Naive B cell (primary cell): Measurements from ENCODE around the gene C11orf68. TPM values are rescaled to one million over a fixed set of nuclear protein-coding genes. Genes with fewer than 3 reads are reported as not detected.
"Not testable (repeated sequence)": the region's sequence is repeated elsewhere in the genome, so short reads cannot be mapped to it uniquely, and the experiment has no call there.

Experiments
- ATAC-seq, 2 donors: fragments of 150-1000 bp; cut with Tn5 transposase; 2 replicates each; pipeline ENCODE4 v1.10.0; 2021; ENCODE audit warnings: low read depth in 2 of 2, mild to moderate bottlenecking in 2 of 2, moderate library complexity in 2 of 2
- DNase-seq: peaks from one replicate; pipeline ENCODE4 v3.0.0; 2022
- H3K27ac Mint-ChIP-seq, 6 donors: one replicate each; pipeline ENCODE4 v1.8.0; 2020 to 2022; ENCODE audit warnings: mild to moderate bottlenecking in 6 of 6, mixed read lengths in 6 of 6, moderate library complexity in 5 of 6, inconsistent platforms in 2 of 6
- H3K27me3 Mint-ChIP-seq, 3 donors: one replicate each; pipeline ENCODE4 v1.8.0; 2021 to 2022; ENCODE audit warnings: mixed read lengths in 3 of 3, mild to moderate bottlenecking in 1 of 3
- H3K36me3 Mint-ChIP-seq, 2 donors: one replicate each; pipeline ENCODE4 v1.8.0; 2020 to 2022; ENCODE audit warnings: mixed read lengths in 2 of 2, inconsistent platforms in 1 of 2, mild to moderate bottlenecking in 1 of 2
- H3K4me1 Mint-ChIP-seq, 3 donors: one replicate each; pipeline ENCODE4 v1.8.0; 2020 to 2022; ENCODE audit warnings: mixed read lengths in 3 of 3, inconsistent platforms in 1 of 3, mild to moderate bottlenecking in 1 of 3, moderate library complexity in 1 of 3
- H3K4me3 Mint-ChIP-seq, 8 donors: one replicate each; pipeline ENCODE4 v1.8.0; 2020 to 2022; ENCODE audit warnings: mild to moderate bottlenecking in 8 of 8, mixed read lengths in 8 of 8, moderate library complexity in 8 of 8, inconsistent platforms in 2 of 8
- H3K9me3 Mint-ChIP-seq, 7 donors: one replicate each; pipeline ENCODE4 v1.8.0; 2020 to 2022; ENCODE audit warnings: mixed read lengths in 7 of 7, mild to moderate bottlenecking in 5 of 7, inconsistent platforms in 2 of 7, moderate library complexity in 1 of 7
- polyA plus RNA-seq, 6 donors: library from polyadenylated mRNA; unstranded; fragments of 300-500 nt; fragmentation: Illumina TruSeq; gene quantifications; one replicate each; pipeline ENCODE4 v1.2.3, GENCODE V29; 2021; ENCODE audit warnings: low read depth in 6 of 6

The C11orf68 gene
- polyA plus RNA-seq, 6 donors from 2014 or later, result 48.5 to 79.3 (median 68.4) TPM

GRCh38 chr11:65952052-65952521, 33.2 kb upstream of the C11orf68 start:
- Mint-ChIP-seq H3K4me1 (peaks cover 6 to 10% (median 9%) of the 10 kb centered on the region in 3 donors), H3K36me3 (no peaks in the 10 kb centered on the region), H3K4me3 (peak overlapping the region in 1 of 8 donors; percentile 12), H3K9me3 (no peaks in the 10 kb centered on the region), H3K27me3 (peaks cover 0 to 14% (median 4%) of the 10 kb centered on the region in 3 donors), H3K27ac (peak overlapping the region in 1 of 6 donors; percentile 42)
- DNase-seq (no peak), ATAC-seq (no peak)

- peak overlapping the region in 1 of 8 donors; percentile 12 for H3K4me3 Mint-ChIP-seq
- not testable (repeated sequence) for H3K9me3 Mint-ChIP-seq, H3K27ac Mint-ChIP-seq
Measured at GRCh38 chr11:65951641-65952040, 32.8 kb upstream of the C11orf68 start.

GRCh38 chr11:65950711-65951110, 31.8 kb upstream of the C11orf68 start:
- H3K27me3 Mint-ChIP-seq, result peaks cover 0 to 15% (median 4%) of the 10 kb centered on the region in 3 donors
- not testable (repeated sequence) for ATAC-seq, H3K9me3 Mint-ChIP-seq, H3K27ac Mint-ChIP-seq, DNase-seq, H3K4me3 Mint-ChIP-seq, H3K4me1 Mint-ChIP-seq, H3K36me3 Mint-ChIP-seq

More at GRCh38 chr11:65951641-65952040, 32.8 kb upstream of the C11orf68 start:
- H3K36me3 Mint-ChIP-seq, DNase-seq, ATAC-seq, H3K4me1 Mint-ChIP-seq: not testable (repeated sequence)
- H3K27me3 Mint-ChIP-seq, result peaks cover 0 to 15% (median 4%) of the 10 kb centered on the region in 3 donors

GRCh38 chr11:65947603-65948125, 28.8 kb upstream of the C11orf68 start:
- Mint-ChIP-seq H3K27me3 (peaks cover 0 to 15% (median 4%) of the 10 kb centered on the region in 3 donors), H3K27ac (no peak overlapping the region), H3K36me3 (no peaks in the 10 kb centered on the region), H3K4me3 (no peak overlapping the region), H3K4me1 (no peaks in the 10 kb centered on the region), H3K9me3 (no peaks in the 10 kb centered on the region)
- DNase-seq, result no peak
- ATAC-seq, result no peak

GRCh38 chr11:65947133-65947532, 28.3 kb upstream of the C11orf68 start:
- H3K36me3 Mint-ChIP-seq, result no peaks in the 10 kb centered on the region
- H3K27ac Mint-ChIP-seq, result no peak overlapping the region
- no peak overlapping the region for H3K4me3 Mint-ChIP-seq
- H3K9me3 Mint-ChIP-seq, result no peaks in the 10 kb centered on the region
- H3K4me1 Mint-ChIP-seq, result peaks cover 0 to 2% (median 0%) of the 10 kb centered on the region in 3 donors
- no peak for DNase-seq
- peaks cover 0 to 15% (median 4%) of the 10 kb centered on the region in 3 donors for H3K27me3 Mint-ChIP-seq
- ATAC-seq, result no peak

GRCh38 chr11:65946655-65947054, 27.8 kb upstream of the C11orf68 start:
- peaks cover 0 to 15% (median 4%) of the 10 kb centered on the region in 3 donors for H3K27me3 Mint-ChIP-seq
- no peaks in the 10 kb centered on the region for H3K9me3 Mint-ChIP-seq
- DNase-seq (no peak), ATAC-seq (no peak)
- no peak overlapping the region for H3K27ac Mint-ChIP-seq
- no peaks in the 10 kb centered on the region for H3K36me3 Mint-ChIP-seq
- no peak overlapping the region for H3K4me3 Mint-ChIP-seq
- peaks cover under 1 to 3% (median 2%) of the 10 kb centered on the region in 3 donors for H3K4me1 Mint-ChIP-seq

GRCh38 chr11:65945941-65946558, 27.2 kb upstream of the C11orf68 start:
- ATAC-seq, result no peak
- Mint-ChIP-seq H3K9me3 (no peaks in the 10 kb centered on the region), H3K4me3 (no peak overlapping the region)

GRCh38 chr11:65945430-65945911, 26.6 kb upstream of the C11orf68 start, which contains the start of gene TSGA10IP:
TSS of gene TSGA10IP (plus strand) at chr11:65945480. CDS start at chr11:65945676, 196 bp downstream.
- Mint-ChIP-seq H3K27ac (peak within 1 kb of the TSS in 1 of 6 donors; percentile 44), H3K27me3 (peaks cover 0 to 15% (median 0%) of the 10 kb centered on the region in 3 donors), H3K4me3 (no peak within 1 kb of the TSS), H3K4me1 (peaks cover 7 to 15% (median 9%) of the 10 kb centered on the region in 3 donors), H3K9me3 (no peaks in the 10 kb centered on the region), H3K36me3 (no peaks in the 10 kb centered on the region)
- no peak for DNase-seq
- ATAC-seq, result no peak

More at GRCh38 chr11:65945941-65946558, 27.2 kb upstream of the C11orf68 start:
- Mint-ChIP-seq H3K4me1 (peaks cover 6 to 9% (median 8%) of the 10 kb centered on the region in 3 donors), H3K36me3 (no peaks in the 10 kb centered on the region), H3K27ac (no peak overlapping the region), H3K27me3 (peaks cover 0 to 15% (median 3%) of the 10 kb centered on the region in 3 donors)
- no peak for DNase-seq

GRCh38 chr11:65944767-65945166, 25.9 kb upstream of the C11orf68 start:
- no peaks in the 10 kb centered on the region for H3K9me3 Mint-ChIP-seq
- peaks cover 0 to 15% (median 0%) of the 10 kb centered on the region in 3 donors for H3K27me3 Mint-ChIP-seq
- ATAC-seq (no peak), DNase-seq (no peak)
- peak overlapping the region in 1 of 6 donors; percentile 44 for H3K27ac Mint-ChIP-seq
- peaks cover 7 to 18% (median 9%) of the 10 kb centered on the region in 3 donors for H3K4me1 Mint-ChIP-seq
- no peaks in the 10 kb centered on the region for H3K36me3 Mint-ChIP-seq
- no peak overlapping the region for H3K4me3 Mint-ChIP-seq

GRCh38 chr11:65944191-65944590, 25.3 kb upstream of the C11orf68 start:
- H3K4me3 Mint-ChIP-seq, result no peak overlapping the region
- peaks cover 0 to 15% (median 0%) of the 10 kb centered on the region in 3 donors for H3K27me3 Mint-ChIP-seq
- H3K27ac Mint-ChIP-seq, result no peak overlapping the region
- DNase-seq (no peak), ATAC-seq (no peak)
- H3K4me1 Mint-ChIP-seq, result peaks cover 7 to 18% (median 9%) of the 10 kb centered on the region in 3 donors
- no peaks in the 10 kb centered on the region for H3K36me3 Mint-ChIP-seq
- no peaks in the 10 kb centered on the region for H3K9me3 Mint-ChIP-seq

GRCh38 chr11:65942531-65942930, 23.7 kb upstream of the C11orf68 start:
- no peaks in the 10 kb centered on the region for H3K36me3 Mint-ChIP-seq
- H3K27ac Mint-ChIP-seq, result no peak overlapping the region
- DNase-seq (no peak), ATAC-seq (no peak)
- no peak overlapping the region for H3K4me3 Mint-ChIP-seq
- H3K4me1 Mint-ChIP-seq, result peaks cover 7 to 18% (median 9%) of the 10 kb centered on the region in 3 donors
- H3K9me3 Mint-ChIP-seq, result no peaks in the 10 kb centered on the region
- H3K27me3 Mint-ChIP-seq, result peaks cover 0 to 8% (median 0%) of the 10 kb centered on the region in 3 donors

- Mint-ChIP-seq H3K9me3 (no peaks in the 10 kb centered on the region), H3K27me3 (peaks cover 0 to 8% (median 0%) of the 10 kb centered on the region in 3 donors), H3K27ac (peak overlapping the region in 3 of 6 donors; percentile 27 to 57 (median 29)), H3K4me1 (peaks cover 7 to 18% (median 9%) of the 10 kb centered on the region in 3 donors), H3K36me3 (no peaks in the 10 kb centered on the region), H3K4me3 (peak overlapping the region in 1 of 8 donors; percentile 11)
- no peak for ATAC-seq
- DNase-seq, result no peak
Measured at GRCh38 chr11:65941720-65942310, 23.0 kb upstream of the C11orf68 start.

GRCh38 chr11:65937766-65938165, 18.9 kb upstream of the C11orf68 start:
- no peak for DNase-seq
- peaks cover 7 to 18% (median 9%) of the 10 kb centered on the region in 3 donors for H3K4me1 Mint-ChIP-seq
- H3K36me3 Mint-ChIP-seq, result no peaks in the 10 kb centered on the region
- ATAC-seq, result no peak
- H3K4me3 Mint-ChIP-seq, result no peak overlapping the region
- no peak overlapping the region for H3K27ac Mint-ChIP-seq
- H3K27me3 Mint-ChIP-seq, result peaks cover 0 to 8% (median 0%) of the 10 kb centered on the region in 3 donors
- no peaks in the 10 kb centered on the region for H3K9me3 Mint-ChIP-seq
